Adrenal gland (tissue), 5 donors: ENCODE measurements around the gene DELE1.

Experiments used
- CTCF ChIP-seq, 6 experiments: fragments of 450-650 bp in 4 of 6; fragments of 200-600 bp in 2 of 6; sonication (generic) in 1 of 6; IDR thresholded peaks; 1 replicate in 5 of 6; 2 replicates in 1 of 6; pipeline versions ENCODE4 v1.5.1 to v1.8.0; 2016 to 2021; ENCODE audit warnings: antibody characterized with exemption in 6 of 6, mild to moderate bottlenecking in 2 of 6, moderate library complexity in 1 of 6
- POLR2A ChIP-seq, 2 donors: fragments of 450-650 bp; IDR thresholded peaks; one replicate each; pipeline ENCODE4 v1.6.1; 2017; ENCODE audit warnings: antibody characterized with exemption in 2 of 2, mild to moderate bottlenecking in 2 of 2, moderate library complexity in 1 of 2
- donor health status: DM: no; HTN: no; CAD: no.

- TF ChIP-seq POLR2A (IDR thresholded peaks at IDR 0.05) (no peak), CTCF (IDR thresholded peaks at IDR 0.05) (no peak)
These were observed 2.9 kb upstream of the DELE1 start for GRCh38 chr5:141920771-141921170.
